Epithelial cell of esophagus (primary cell): Measurements from ENCODE around the gene SPIN3.
"Not testable (repeated sequence)": the region's sequence is repeated elsewhere in the genome, so short reads cannot be mapped to it uniquely, and the experiment has no call there.

Source experiments
- DNase-seq: peaks from one replicate; pipeline ENCODE4 v3.0.0; 2010; ENCODE audit warnings: low read depth
- H3K4me3 ChIP-seq: 2 replicates; pipeline ENCODE4 v1.5.1; 2011; ENCODE audit warnings: mild to moderate bottlenecking, low read length, control low read depth
- CTCF ChIP-seq: IDR thresholded peaks from 2 replicates; pipeline ENCODE4 v1.5.1; 2011; ENCODE audit warnings: low read depth, mild to moderate bottlenecking, low read length, control low read depth, inconsistent platforms; ENCODE audit not compliant: insufficient read depth; ENCODE audit errors: missing control alignments

The SPIN3 gene

GRCh38 chrX:56995271-56995994 lies at the start of gene SPIN3:
Gene SPIN3 (minus strand): TSS chrX:56995541. CDS start chrX:56994947, 594 bp downstream.
- DNase-seq: peak; percentile 65
- H3K4me3 ChIP-seq: peak within 1 kb of the TSS; percentile 69
- TF ChIP-seq CTCF: no peak

DNA sequence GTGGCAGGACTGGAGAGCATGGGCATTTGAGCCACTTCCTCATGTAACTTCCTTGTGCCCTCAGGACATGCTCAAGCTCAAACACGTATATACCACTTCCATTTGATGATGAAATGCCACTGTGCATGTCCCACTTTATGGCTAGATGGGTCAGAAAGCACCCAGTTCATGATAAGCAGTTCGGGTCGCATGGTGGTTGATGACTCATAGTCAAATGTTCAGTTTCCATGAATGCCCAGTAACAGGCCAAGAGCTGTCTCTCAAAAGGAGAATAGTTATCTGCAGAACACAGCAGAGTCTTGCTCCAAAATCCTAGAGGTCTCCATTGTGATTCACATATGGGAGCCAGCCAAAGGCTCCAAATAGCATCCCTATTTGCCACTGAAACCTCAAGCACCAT lies 48.9 kb upstream of the SPIN3 start:
- DNase-seq: peak; percentile 16
- no peak for TF ChIP-seq CTCF
- H3K4me3 ChIP-seq: no peak overlapping the region

GRCh38 chrX:57037265-57037664 lies 41.9 kb upstream of the SPIN3 start:
- not testable (repeated sequence) for DNase-seq, H3K4me3 ChIP-seq

- peak overlapping the region; percentile 69 for H3K4me3 ChIP-seq
- no peak for DNase-seq
- no peak for TF ChIP-seq CTCF
Observed at GRCh38 chrX:56994375-56995270, 718 bp downstream of the SPIN3 start.

DNA sequence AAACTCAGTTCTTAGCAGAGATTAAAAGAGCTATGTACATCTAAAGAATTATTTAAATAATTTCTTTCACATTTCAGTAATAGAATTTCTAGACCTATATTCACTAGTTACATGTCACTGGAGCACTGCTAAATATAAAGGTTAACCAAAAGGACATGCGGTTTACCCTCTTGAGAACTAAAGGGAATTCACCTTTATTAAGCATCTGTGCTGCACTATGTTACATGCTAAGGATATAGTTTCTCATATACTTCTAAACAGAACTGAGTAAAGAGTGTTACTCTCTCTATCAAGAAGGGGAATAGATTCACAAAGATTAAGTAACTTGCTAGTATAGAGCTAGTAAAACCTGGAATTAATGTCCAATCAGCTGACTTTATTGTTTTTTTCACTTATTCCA lies 7.6 kb downstream of the SPIN3 start:
- no peak for TF ChIP-seq CTCF
- H3K4me3 ChIP-seq: no peak overlapping the region
- DNase-seq: no peak

GRCh38 chrX:56986138-56986537 lies 9.2 kb downstream of the SPIN3 start:
- no peak overlapping the region for H3K4me3 ChIP-seq
- no peak for TF ChIP-seq CTCF
- peak; percentile 60 for DNase-seq

DNA sequence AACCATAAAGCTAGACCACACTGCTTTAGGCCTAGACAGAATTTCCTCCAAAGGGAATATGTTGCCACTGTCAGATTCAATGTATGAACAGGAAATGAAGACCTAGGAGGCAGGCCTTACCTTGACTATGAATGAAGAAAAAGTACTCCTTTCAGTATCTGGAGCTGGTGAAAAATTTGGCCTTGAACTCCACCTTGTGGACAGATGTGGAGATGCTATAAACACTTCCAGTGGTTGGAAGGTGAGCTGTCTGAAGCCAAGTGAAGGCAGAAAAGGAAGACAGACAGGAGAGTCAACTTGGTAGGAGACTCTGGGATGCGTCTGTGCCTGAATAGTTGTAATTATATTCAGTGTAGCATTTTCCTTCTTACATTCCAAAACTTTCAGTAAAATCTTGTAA lies 17.2 kb downstream of the SPIN3 start:
- H3K4me3 ChIP-seq: no peak overlapping the region
- peak; percentile 59 for DNase-seq
- TF ChIP-seq CTCF: peak; percentile 67
